GM18861 (cell line): ENCODE data around the gene CBX2.

ENCODE experiments used
- ATAC-seq: cut with Tn5 transposase; IDR thresholded peaks from one replicate; pipeline ENCODE4 v1.9.1; 2021; ENCODE audit not compliant: unreplicated experiment

CBX2 gene

GRCh38 chr17:79811011-79811867, 33.3 kb downstream of the CBX2 start:
- no peak for ATAC-seq

GRCh38 chr17:79811868-79812352, 34.0 kb downstream of the CBX2 start:
- no peak for ATAC-seq

- no peak for ATAC-seq
Observed at GRCh38 chr17:79812353-79813258, 34.7 kb downstream of the CBX2 start.

GRCh38 chr17:79813297-79814126, 35.6 kb downstream of the CBX2 start:
- no peak for ATAC-seq

- no peak for ATAC-seq
Observed at GRCh38 chr17:79814127-79814973, 36.4 kb downstream of the CBX2 start.

DNA sequence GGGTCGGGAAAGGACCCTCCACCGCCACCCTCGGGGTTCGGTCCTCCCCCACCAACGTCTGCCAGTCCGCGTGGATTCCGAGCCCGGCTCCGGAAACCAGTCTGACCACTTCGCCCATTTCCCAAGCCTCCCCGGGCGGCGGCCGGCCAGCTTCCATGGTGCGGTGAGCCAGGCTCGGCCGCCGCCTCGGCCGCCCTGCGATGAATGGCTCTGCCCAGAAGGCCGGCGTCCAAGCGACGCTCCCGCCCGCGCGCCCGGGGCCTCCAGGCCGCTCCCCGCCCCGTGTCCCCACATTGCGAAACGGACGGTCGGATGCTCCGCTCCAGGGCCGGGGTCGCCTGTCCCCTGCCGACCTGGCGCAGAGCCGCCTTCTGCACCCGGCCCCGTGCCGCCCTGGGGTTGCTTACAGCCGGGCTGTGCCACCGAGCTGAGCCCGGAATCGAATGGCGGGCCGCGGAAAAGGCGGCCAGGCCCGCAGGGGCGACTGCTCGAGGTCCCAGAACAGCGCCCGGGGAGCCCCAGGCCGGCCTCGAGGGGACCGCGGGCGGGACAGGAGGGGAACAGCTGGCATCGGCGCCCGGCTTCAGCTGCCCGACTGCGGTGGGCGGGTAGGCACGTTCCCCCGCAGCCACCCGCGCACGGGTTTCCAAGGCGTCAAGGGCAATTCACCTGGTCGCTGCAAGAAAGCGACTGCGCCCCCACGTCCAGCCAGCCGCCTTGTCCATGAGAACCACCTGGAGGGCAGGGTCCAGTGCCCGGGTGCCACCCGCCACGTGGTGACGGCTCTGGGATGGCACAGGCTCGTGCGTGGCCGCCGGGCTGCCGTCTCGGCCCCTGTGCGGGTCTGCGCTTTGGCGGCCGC, 37.3 kb downstream of the CBX2 start:
- no peak for ATAC-seq

DNA sequence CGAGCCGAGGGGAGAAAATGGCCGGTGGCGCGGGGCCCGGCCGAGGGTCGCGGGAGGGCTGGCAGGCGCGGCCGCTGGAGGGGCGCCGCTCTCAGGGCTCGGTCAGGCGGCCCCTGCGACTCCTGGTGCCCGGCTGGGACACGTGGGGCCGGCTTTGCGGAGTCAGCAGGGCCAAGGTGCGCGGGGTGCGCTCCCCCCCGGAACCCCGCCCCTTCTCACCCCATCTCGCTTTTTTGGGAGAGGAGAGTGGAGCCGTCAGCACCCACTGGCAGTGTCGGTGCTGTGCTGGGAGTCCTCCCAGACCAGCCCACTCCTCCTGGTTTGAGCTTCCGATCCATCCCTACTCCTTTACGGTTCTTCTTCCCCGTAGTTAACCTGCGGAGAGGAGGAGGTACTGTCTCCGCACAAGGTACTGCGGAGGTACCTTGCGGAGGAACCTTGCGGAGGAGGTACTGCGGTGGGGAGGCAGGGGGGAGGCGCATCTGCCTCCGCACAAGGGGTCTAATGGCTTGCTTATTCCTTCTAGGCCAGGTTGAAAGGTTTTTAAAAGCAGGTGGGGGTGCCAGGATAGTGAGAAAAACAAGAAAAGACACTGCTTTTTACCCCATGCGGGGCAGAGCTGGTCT, 38.0 kb downstream of the CBX2 start:
- no peak for ATAC-seq

GRCh38 chr17:79818026-79818758, 40.2 kb downstream of the CBX2 start:
- no peak for ATAC-seq

- no peak for ATAC-seq
Observed at GRCh38 chr17:79819085-79819484, 41.1 kb downstream of the CBX2 start.

DNA sequence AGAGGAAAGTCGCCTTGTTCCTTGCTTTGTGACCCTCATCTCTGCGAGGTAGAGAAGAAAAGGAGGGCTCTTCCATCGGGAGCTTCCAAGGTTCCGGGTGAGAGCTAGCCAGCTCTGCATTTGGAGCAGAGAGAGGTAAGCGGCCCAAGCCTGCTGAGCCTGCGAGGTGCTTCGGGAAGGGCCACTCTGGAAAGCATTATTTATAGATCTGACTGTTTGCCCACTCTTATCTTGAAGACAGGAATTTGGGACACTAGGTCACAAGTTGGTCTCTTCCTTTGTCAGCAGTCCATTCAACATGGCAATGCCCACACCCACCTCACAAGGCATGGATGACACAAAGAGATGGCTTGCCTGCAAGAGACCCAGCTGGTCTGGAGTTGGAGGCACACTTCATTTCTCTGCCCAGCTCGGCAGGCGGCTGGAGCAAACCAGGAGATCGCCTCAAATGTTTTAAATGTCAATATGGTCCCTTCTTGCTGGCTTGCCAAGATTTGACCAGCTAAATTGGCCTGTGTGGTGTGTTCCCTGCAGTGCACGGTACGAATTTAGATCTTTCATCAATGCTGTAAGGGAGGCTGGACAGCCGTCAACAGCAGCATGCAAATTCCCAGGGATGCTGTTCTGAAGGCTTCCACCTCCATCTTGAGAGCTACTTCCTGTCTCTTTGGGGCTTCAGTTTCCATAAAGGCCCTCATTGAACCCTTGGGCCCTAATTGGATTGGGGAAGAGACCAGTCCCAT, 41.8 kb downstream of the CBX2 start:
- no peak for ATAC-seq

GRCh38 chr17:79820959-79821330, 43.0 kb downstream of the CBX2 start:
- ATAC-seq: no peak

- ATAC-seq: no peak
Observed at GRCh38 chr17:79821331-79822095, 43.6 kb downstream of the CBX2 start.

DNA sequence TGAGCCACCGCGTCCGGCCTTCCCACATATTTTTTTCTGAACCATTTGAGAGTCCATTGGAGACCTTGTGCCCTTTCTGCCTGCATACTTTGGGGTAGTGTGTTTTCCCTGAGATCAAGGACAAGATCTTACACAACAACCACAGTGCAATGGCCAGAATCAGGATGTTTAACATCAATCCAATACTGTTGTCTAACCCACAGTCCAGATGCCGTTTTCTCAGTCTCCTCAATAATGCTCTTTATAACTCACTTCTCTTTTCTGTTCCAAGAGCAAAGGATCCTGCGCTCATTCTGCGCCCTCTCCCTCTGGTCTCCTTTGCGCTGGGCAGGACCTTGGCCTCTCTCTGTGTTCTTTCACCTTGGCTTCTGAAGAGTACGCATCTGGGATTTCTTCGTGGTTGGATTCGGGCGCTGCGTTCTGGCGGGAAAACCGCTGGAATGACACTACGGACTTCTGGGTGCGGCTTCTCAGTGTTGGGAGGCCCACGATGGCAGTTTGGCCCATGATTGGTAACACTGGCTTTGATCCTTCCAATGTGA, 44.7 kb downstream of the CBX2 start:
- no peak for ATAC-seq

GRCh38 chr17:79824234-79824633, 46.3 kb downstream of the CBX2 start:
- no peak for ATAC-seq

- no peak for ATAC-seq
Observed at GRCh38 chr17:79824893-79825579, 47.1 kb downstream of the CBX2 start.

GRCh38 chr17:79825580-79825921, 47.6 kb downstream of the CBX2 start:
- no peak for ATAC-seq
